HG03135 (cell line): ENCODE measurements around the gene PRKCE.

Source experiments
- ATAC-seq: cut with Tn5 transposase; IDR thresholded peaks from one replicate; pipeline ENCODE4 v1.9.1; 2021; ENCODE audit warnings: mild to moderate bottlenecking, moderate library complexity; ENCODE audit not compliant: unreplicated experiment

PRKCE gene

GRCh38 chr2:45664635-45665261 lies 13.3 kb downstream of the PRKCE start:
- no peak for ATAC-seq

DNA sequence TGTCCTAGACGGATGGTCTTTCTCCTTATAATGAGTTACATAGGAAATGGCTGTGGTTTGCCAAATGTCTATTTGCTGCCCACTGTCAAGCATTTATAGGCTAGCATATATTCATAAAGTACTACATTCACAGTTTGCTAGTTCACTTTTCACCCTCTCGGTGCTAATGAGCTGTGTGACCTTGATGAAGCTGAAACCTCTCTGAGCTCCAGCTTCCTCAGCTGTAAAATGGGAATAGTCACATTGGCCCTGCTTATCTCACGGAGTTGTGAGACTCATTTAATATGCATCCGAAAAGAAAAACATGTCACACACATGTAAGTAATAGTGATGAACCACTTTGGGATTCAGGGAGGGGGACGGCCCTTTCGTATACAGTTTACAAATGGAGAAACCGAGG lies 17.0 kb downstream of the PRKCE start:
- no peak for ATAC-seq

DNA sequence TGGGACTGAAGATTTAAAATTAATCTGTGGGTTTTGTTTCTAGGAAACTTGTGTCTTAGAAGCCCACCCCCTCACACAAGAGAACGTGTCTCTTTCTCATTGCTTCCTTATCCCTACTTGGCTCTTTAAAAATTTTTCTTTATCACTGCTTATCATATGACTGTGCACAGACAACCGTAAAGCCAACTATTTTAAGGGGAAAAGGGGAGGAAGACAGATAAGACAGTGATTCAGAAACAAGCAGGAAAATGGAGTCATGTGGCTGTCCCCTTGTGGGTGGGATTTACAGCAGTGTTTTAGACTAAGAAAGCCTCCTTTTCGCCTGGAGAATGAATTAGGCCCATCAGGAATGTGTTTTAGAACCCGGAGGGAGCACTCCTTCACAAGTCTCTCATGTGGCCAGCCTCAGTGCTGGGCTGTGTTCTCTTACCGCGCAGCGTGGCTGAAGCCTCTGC lies 17.6 kb downstream of the PRKCE start:
- ATAC-seq, result no peak

- ATAC-seq, result no peak
Observed at GRCh38 chr2:45670646-45671045, 19.2 kb downstream of the PRKCE start.

- no peak for ATAC-seq
Observed at GRCh38 chr2:45672138-45672537, 20.7 kb downstream of the PRKCE start.

DNA sequence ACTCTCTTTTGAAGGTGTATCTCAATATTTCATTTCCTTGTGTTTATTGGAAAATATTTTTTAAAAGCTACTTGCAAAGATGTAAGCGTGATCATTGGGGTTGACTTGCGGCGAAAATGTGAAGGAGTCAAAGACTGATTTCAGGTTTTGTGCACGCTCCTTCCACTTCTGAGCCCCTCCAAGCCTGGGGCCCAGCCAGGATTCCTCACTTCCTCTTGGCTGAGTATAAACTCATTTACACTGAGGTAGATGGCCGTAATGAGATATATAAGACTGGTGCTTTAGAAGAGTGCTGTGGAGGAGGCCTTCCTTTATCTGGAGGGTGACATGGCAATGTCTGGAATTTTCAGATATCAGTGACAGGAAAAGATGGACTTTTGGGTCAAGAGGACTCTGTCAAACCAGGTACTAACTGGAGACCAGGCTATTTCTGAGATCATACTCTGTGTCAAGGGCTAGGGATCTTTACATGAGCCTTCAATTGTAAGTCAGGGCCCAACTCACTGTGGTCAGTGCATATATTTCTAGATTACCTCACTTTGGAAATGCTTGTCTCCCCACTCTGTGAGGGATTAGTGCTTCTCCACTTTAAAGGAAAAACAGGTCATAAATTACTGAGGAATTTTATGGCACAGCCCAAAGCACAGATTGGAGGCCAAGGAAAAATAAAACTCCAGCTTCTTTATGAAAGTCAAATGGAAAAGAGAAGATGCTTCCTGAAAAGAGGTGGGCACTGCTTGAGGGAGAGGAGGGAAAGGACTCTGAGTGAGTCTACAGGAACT lies 22.8 kb downstream of the PRKCE start:
- ATAC-seq, result no peak

DNA sequence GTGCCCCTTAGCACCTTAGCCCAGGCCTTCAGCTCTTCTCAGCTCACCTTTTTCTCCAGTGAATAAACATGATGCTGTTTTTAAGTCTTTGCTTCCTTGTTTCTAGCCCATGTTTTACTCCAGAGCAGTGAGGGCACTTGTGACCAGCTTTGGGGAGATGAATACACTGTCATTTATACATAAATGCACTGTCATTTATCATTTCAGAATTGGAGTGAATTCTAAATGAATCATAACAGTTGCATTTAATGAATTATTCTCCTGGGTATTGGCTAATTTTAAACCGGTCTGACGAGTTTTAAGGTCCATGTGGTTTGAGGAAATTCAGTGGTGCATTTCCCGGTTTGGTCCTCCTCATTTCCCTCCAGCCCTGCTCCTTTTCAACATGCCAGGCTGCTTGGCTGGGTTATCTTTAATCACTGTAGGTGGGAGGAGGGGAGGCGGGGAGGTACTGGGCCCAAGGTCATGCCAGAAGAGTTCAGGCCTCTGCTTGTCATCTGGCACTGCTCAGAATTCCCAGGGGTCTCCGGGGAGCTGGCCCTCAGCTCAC lies 23.9 kb downstream of the PRKCE start:
- no peak for ATAC-seq

DNA sequence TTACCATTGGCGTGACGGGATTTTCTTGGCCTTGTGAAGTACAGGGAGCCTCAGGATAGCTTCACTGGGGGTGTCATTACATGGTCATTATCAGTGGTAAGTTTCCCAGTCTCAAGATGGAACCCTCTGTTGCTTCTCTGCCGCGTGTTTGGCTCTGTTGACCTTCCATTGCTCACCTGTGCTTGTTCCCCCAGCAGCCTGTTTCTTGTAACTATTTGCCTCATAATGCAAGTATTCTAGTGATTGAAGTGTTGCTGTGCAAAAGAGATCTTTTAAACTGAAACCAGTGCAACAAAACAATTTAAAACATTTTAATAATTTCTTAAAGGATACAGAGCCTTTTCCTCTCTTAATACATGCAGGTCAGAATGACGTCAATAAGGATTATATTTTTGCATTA lies 24.6 kb downstream of the PRKCE start:
- no peak for ATAC-seq

DNA sequence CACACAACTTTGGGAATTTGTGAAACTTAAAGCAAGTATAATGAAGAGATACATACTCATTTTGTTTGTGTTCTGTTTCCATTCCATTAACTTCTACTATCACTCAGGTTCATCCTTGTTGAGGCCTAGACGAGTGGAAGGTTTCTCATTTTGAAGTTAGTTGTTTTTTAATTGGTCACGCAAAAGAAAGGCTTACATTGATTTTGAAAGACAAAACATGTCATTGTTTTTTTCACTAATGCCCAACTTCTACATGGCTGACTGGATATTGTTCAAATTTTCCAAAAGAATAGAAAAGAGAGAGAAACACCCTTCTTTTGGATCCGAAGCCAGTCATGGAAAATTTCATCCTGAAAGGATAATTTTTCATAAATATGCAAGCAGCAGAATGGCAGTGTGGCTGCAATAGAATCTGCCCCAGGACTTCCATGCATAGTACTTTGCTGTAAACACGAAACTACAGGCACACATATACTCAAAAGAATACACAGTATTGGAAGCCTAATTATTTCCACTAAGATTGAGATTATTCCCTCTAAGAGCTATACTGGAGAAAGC lies 27.4 kb downstream of the PRKCE start:
- no peak for ATAC-seq

DNA sequence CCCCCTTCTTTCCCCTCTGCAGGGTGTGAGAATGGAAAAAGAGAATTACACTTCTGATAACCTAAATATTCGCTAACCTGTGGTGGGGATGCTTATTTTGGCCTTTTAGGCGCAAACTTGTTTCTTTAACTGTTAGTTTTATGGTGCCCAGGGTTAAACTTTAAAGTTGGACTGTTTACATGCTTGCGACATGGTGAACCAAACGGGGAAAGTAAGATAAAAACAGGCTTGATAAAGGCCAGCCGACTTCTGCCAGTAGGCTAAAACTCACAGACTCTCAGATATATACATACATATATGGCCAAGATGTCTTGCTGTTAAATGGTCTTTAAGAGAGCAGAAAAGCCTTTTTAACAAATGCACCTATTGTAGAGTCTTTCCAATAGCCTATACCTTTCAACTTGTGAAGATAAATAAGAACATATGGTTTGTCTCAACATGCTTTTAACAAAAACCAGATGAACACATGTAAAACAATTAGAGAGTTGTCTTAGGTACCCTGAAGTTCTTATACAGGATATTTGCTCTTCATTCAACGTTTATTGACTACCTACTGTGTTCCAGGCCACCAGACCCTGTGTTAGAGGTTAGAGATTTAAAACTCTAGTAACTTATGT lies 29.0 kb downstream of the PRKCE start:
- ATAC-seq, result no peak

DNA sequence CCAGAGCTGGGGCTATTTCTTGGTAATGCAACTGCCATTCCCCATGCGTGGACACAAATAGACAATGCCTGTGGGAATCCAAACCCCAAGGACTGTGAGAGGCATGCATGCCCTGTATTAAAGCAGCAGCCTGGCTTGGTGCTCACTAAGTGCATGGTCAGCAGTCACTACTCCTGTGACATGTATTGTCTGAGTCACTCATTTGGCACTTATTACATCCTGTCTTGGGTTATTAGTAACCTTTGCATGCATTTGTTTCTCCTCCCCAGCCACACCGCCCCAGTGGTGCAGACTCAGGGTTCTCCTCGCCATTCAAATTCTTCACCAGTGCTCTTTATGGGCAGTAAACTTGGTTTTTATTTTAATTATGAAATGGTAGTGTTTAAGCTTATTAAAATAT lies 30.2 kb downstream of the PRKCE start:
- peak; percentile 90 for ATAC-seq

DNA sequence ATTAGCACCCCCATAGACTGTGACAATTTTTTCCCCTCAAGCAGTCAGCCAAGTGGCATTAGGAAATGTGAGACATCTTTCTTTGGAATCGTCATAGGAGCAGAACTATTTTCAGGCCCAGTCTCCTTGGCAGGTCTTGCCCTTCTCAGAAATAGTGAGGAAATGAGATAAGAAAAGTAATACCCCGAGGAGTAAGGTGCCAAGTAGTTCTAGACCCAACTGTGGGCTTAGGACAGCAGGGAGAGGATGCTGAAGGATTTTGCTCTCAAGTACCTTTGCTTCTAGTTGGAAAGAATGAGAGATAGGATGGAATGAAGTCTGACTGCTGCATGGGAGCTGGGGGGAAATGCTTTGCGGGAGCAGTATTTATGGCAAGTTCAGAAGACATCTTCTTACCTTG lies 31.8 kb downstream of the PRKCE start:
- no peak for ATAC-seq

DNA sequence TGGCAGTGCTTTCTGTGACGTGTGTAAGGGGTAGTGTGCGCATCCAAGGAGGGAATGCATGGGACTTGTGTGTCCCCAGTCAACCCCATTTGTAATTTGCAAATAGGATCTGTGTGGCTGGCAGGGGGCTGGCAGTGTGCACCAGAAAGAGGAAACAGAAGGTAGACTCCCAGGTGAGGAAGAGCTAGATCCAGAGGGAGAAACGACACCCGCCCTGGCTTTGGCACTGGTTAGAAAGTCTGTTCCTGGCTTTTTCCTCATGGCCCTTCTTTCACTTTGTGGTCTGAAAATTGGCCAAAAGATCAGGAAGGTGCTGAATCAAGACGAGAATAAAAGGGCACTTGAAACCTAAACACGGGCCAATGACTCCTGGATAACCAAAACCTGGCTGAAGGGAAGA lies 33.3 kb downstream of the PRKCE start:
- no peak for ATAC-seq

GRCh38 chr2:45685260-45685659 lies 33.8 kb downstream of the PRKCE start:
- no peak for ATAC-seq

GRCh38 chr2:45687964-45688363 lies 36.5 kb downstream of the PRKCE start:
- ATAC-seq, result no peak

GRCh38 chr2:45688479-45689298 lies 37.2 kb downstream of the PRKCE start:
- ATAC-seq, result no peak

- ATAC-seq, result no peak
Observed at GRCh38 chr2:45690231-45690630, 38.8 kb downstream of the PRKCE start.

GRCh38 chr2:45691171-45691999 lies 39.9 kb downstream of the PRKCE start:
- ATAC-seq, result no peak

DNA sequence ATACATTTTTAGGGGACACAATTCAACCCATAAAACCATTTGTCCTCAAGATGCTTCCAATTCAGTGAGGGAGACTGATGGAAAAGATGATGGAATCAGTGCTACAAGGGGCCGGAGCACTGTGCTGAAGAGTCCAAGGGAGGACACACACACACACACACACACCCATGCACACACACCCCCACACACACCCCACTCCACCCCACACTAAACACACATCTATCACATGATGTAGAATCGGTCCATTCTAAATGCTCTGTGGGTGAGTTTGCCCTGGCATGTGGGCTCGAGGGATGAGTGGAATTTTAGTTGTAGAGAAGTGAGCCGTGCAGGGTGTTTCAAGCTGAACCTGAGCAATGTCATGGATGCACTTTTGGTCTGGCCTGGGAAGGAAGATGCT lies 41.1 kb downstream of the PRKCE start:
- no peak for ATAC-seq

GRCh38 chr2:45695480-45696007 lies 44.1 kb downstream of the PRKCE start:
- peak; percentile 54 for ATAC-seq
